ENCODE results near the gene TINAGL1.

Gene TINAGL1

GRCh38 chr1:31595836-31596736, 19.8 kb downstream of the TINAGL1 start:
- no peak overlapping the region for H3K27ac Mint-ChIP-seq
- no peak for DNase-seq
- no peaks in the 10 kb centered on the region for H3K9me3 Mint-ChIP-seq
- H3K4me3 Mint-ChIP-seq, result no peak overlapping the region
- CTCF ChIA-PET, result interaction anchor here (0.7 to 1.7 kb wide), 2 partner anchors 8 to 876 kb away, joined by 3 to 6 read pairs; no protein-coding TSS in a partner anchor
- H3K4me1 Mint-ChIP-seq, result no peaks in the 10 kb centered on the region
- no peaks in the 10 kb centered on the region for H3K36me3 Mint-ChIP-seq
- peaks cover 33% of the 10 kb centered on the region for H3K27me3 Mint-ChIP-seq

GRCh38 chr1:31596737-31597097, 20.4 kb downstream of the TINAGL1 start:
- no peaks in the 10 kb centered on the region for H3K9me3 Mint-ChIP-seq
- H3K4me1 Mint-ChIP-seq, result no peaks in the 10 kb centered on the region
- no peak for DNase-seq
- CTCF ChIA-PET, result interaction anchor here (0.7 to 1.7 kb wide), 2 partner anchors 9 to 877 kb away, joined by 3 to 6 read pairs; no protein-coding TSS in a partner anchor
- H3K4me3 Mint-ChIP-seq, result no peak overlapping the region
- peaks cover 28% of the 10 kb centered on the region for H3K27me3 Mint-ChIP-seq
- no peaks in the 10 kb centered on the region for H3K36me3 Mint-ChIP-seq
- no peak overlapping the region for H3K27ac Mint-ChIP-seq

- Mint-ChIP-seq H3K36me3 (no peaks in the 10 kb centered on the region), H3K27me3 (peaks cover 11% of the 10 kb centered on the region), H3K27ac (no peak overlapping the region), H3K4me1 (no peaks in the 10 kb centered on the region), H3K9me3 (no peaks in the 10 kb centered on the region), H3K4me3 (no peak overlapping the region)
- CTCF ChIA-PET, result interaction anchor here (1.7 kb wide), 1 partner anchor 19 kb away, joined by 6 read pairs; no protein-coding TSS in a partner anchor
- no peak for DNase-seq
These were observed 22.7 kb downstream of the TINAGL1 start for GRCh38 chr1:31598980-31599379.

GRCh38 chr1:31600641-31601040, 24.3 kb downstream of the TINAGL1 start:
- Mint-ChIP-seq H3K4me3 (no peak overlapping the region), H3K36me3 (no peaks in the 10 kb centered on the region), H3K9me3 (no peaks in the 10 kb centered on the region), H3K4me1 (no peaks in the 10 kb centered on the region), H3K27ac (no peak overlapping the region), H3K27me3 (peaks cover 8% of the 10 kb centered on the region)
- DNase-seq, result no peak
- CTCF ChIA-PET, result interaction anchor here (1.0 kb wide), 1 partner anchor 70 kb away, joined by 3 read pairs; no protein-coding TSS in a partner anchor

- Mint-ChIP-seq H3K27ac (no peak overlapping the region), H3K9me3 (no peaks in the 10 kb centered on the region), H3K36me3 (no peaks in the 10 kb centered on the region), H3K4me1 (peaks cover 4% of the 10 kb centered on the region), H3K27me3 (peaks cover 4% of the 10 kb centered on the region), H3K4me3 (no peak overlapping the region)
- DNase-seq, result no peak
- CTCF ChIA-PET, result interaction anchor here (1.5 kb wide), 1 partner anchor 9 kb away, joined by 4 read pairs; no protein-coding TSS in a partner anchor
These were observed 25.8 kb downstream of the TINAGL1 start for GRCh38 chr1:31602081-31602480.

- Mint-ChIP-seq H3K27me3 (peaks cover 8% of the 10 kb centered on the region), H3K4me1 (peaks cover 4% of the 10 kb centered on the region), H3K4me3 (no peak overlapping the region), H3K36me3 (no peaks in the 10 kb centered on the region), H3K9me3 (no peaks in the 10 kb centered on the region), H3K27ac (no peak overlapping the region)
- CTCF ChIA-PET, result interaction anchor here (0.7 to 0.8 kb wide), 2 partner anchors 12 to 205 kb away, joined by 3 read pairs; no protein-coding TSS in a partner anchor
- no peak for DNase-seq
These were observed 29.7 kb downstream of the TINAGL1 start for GRCh38 chr1:31605908-31606427.

- H3K27ac Mint-ChIP-seq, result no peak overlapping the region
- peaks cover 8% of the 10 kb centered on the region for H3K27me3 Mint-ChIP-seq
- H3K36me3 Mint-ChIP-seq, result no peaks in the 10 kb centered on the region
- H3K9me3 Mint-ChIP-seq, result no peaks in the 10 kb centered on the region
- CTCF ChIA-PET, result interaction anchor here (0.7 to 1.0 kb wide), 2 partner anchors 23 to 30 kb away, joined by 3 read pairs; no protein-coding TSS in a partner anchor
- H3K4me3 Mint-ChIP-seq, result no peak overlapping the region
- H3K4me1 Mint-ChIP-seq, result peaks cover 4% of the 10 kb centered on the region
- DNase-seq, result no peak
These were observed 31.0 kb downstream of the TINAGL1 start for GRCh38 chr1:31607360-31607759.

- peaks cover 18% of the 10 kb centered on the region for H3K27me3 Mint-ChIP-seq
- H3K9me3 Mint-ChIP-seq, result no peaks in the 10 kb centered on the region
- CTCF ChIA-PET, result interaction anchor here (1.6 kb wide), 1 partner anchor 9 kb away, joined by 6 read pairs; no protein-coding TSS in a partner anchor
- H3K36me3 Mint-ChIP-seq, result no peaks in the 10 kb centered on the region
- H3K4me1 Mint-ChIP-seq, result peaks cover 4% of the 10 kb centered on the region
- no peak overlapping the region for H3K4me3 Mint-ChIP-seq
- no peak overlapping the region for H3K27ac Mint-ChIP-seq
- no peak for DNase-seq
These were observed 33.3 kb downstream of the TINAGL1 start for GRCh38 chr1:31609514-31610118.

GRCh38 chr1:31614414-31615005, 38.2 kb downstream of the TINAGL1 start:
- DNase-seq, result no peak
- Mint-ChIP-seq H3K9me3 (no peaks in the 10 kb centered on the region), H3K4me1 (no peaks in the 10 kb centered on the region), H3K4me3 (no peak overlapping the region), H3K27ac (no peak overlapping the region), H3K36me3 (no peaks in the 10 kb centered on the region), H3K27me3 (peaks cover 49% of the 10 kb centered on the region)
- CTCF ChIA-PET, result no interaction called here

GRCh38 chr1:31615414-31615813, 39.1 kb downstream of the TINAGL1 start:
- H3K27me3 Mint-ChIP-seq, result peaks cover 54% of the 10 kb centered on the region
- H3K36me3 Mint-ChIP-seq, result no peaks in the 10 kb centered on the region
- no peak overlapping the region for H3K4me3 Mint-ChIP-seq
- H3K9me3 Mint-ChIP-seq, result no peaks in the 10 kb centered on the region
- no peak overlapping the region for H3K27ac Mint-ChIP-seq
- CTCF ChIA-PET, result no interaction called here
- no peak for DNase-seq
- H3K4me1 Mint-ChIP-seq, result no peaks in the 10 kb centered on the region

- no peaks in the 10 kb centered on the region for H3K9me3 Mint-ChIP-seq
- no peak overlapping the region for H3K27ac Mint-ChIP-seq
- H3K4me1 Mint-ChIP-seq, result no peaks in the 10 kb centered on the region
- no peaks in the 10 kb centered on the region for H3K36me3 Mint-ChIP-seq
- peaks cover 57% of the 10 kb centered on the region for H3K27me3 Mint-ChIP-seq
- DNase-seq, result no peak
- CTCF ChIA-PET, result no interaction called here
- no peak overlapping the region for H3K4me3 Mint-ChIP-seq
These were observed 39.6 kb downstream of the TINAGL1 start for GRCh38 chr1:31615939-31616338.

GRCh38 chr1:31617218-31617915, 41.1 kb downstream of the TINAGL1 start, which contains the start of gene HCRTR1:
Gene HCRTR1, plus strand, starts transcription at chr1:31617689. Its CDS starts 1,504 bp downstream, at chr1:31619193.
- Mint-ChIP-seq H3K4me1 (no peaks in the 10 kb centered on the region), H3K27ac (no peak within 1 kb of the TSS), H3K36me3 (no peaks in the 10 kb centered on the region), H3K4me3 (no peak within 1 kb of the TSS), H3K27me3 (peaks cover 59% of the 10 kb centered on the region), H3K9me3 (no peaks in the 10 kb centered on the region)
- DNase-seq, result no peak
- CTCF ChIA-PET, result interaction anchor here (0.7 to 1.8 kb wide), 9 partner anchors 8 to 61 kb away, joined by 3 to 6 read pairs (median 4); no protein-coding TSS in a partner anchor

- no peak overlapping the region for H3K27ac Mint-ChIP-seq
- CTCF ChIA-PET, result interaction anchor here (0.7 to 1.8 kb wide), 14 partner anchors 9 to 1240 kb away, joined by 3 to 6 read pairs (median 4); no protein-coding TSS in a partner anchor
- no peaks in the 10 kb centered on the region for H3K4me1 Mint-ChIP-seq
- H3K9me3 Mint-ChIP-seq, result no peaks in the 10 kb centered on the region
- no peak overlapping the region for H3K4me3 Mint-ChIP-seq
- peaks cover 59% of the 10 kb centered on the region for H3K27me3 Mint-ChIP-seq
- peak; percentile 56 for DNase-seq
- H3K36me3 Mint-ChIP-seq, result no peaks in the 10 kb centered on the region
These were observed 41.8 kb downstream of the TINAGL1 start for GRCh38 chr1:31617916-31618746.
